Heart right ventricle (tissue), 16 donors: Measurements from ENCODE around the gene PTK7. TPM values are rescaled to one million over a fixed set of nuclear protein-coding genes. Genes with fewer than 3 reads are reported as not detected.

Experiments used
- ATAC-seq, 8 donors: fragments of 200-7000 bp; cut with Tn5 transposase; one replicate each; pipeline ENCODE4 v1.9.1; 2020; ENCODE audit warnings: mild to moderate bottlenecking in 8 of 8, moderate library complexity in 8 of 8, moderate number of reproducible peaks in 1 of 8
- DNase-seq, 2 donors: peaks; one replicate each; pipeline ENCODE4 v3.0.0-alpha.2; 2020
- H3K27ac ChIP-seq, 10 donors: fragments of 200-600 bp; sonication (generic) in 2 of 10; one replicate each; pipeline versions ENCODE4 v1.5.0 to v1.8.0; 2020 to 2022; ENCODE audit warnings: mild to moderate bottlenecking in 3 of 10
- H3K27me3 ChIP-seq, 7 donors: fragments of 200-600 bp; one replicate each; pipeline ENCODE4 v1.8.0; 2021 to 2022; ENCODE audit warnings: mild to moderate bottlenecking in 2 of 7
- H3K36me3 ChIP-seq, 9 donors: fragments of 200-600 bp; sonication (generic) in 1 of 9; one replicate each; pipeline versions ENCODE4 v1.5.0 to v1.8.0; 2020 to 2022; ENCODE audit warnings: mild to moderate bottlenecking in 2 of 9
- H3K4me1 ChIP-seq, 9 donors: fragments of 200-600 bp; sonication (generic) in 1 of 9; one replicate each; pipeline versions ENCODE4 v1.5.0 to v1.8.0; 2020 to 2022; ENCODE audit warnings: mild to moderate bottlenecking in 4 of 9
- H3K4me3 ChIP-seq, 10 donors: fragments of 200-600 bp; sonication (generic) in 2 of 10; one replicate each; pipeline versions ENCODE4 v1.5.0 to v1.8.0; 2020 to 2022; ENCODE audit warnings: mild to moderate bottlenecking in 7 of 10, moderate library complexity in 2 of 10
- H3K9me3 ChIP-seq, 11 donors: fragments of 200-600 bp in 10 of 11; sonication (generic) in 2 of 11; one replicate each; pipeline versions ENCODE4 v1.5.0 to v1.8.0; 2013 to 2022; ENCODE audit warnings: mild to moderate bottlenecking in 2 of 11, control low read depth in 1 of 11, moderate library complexity in 1 of 11
- WGBS, 2 donors: extraction: QIAGEN DNeasy Blood & Tissue Kit; methylation state at CpG; one replicate each; pipeline ENCODE4 v1.1.7; 2013; ENCODE audit warnings: inconsistent platforms in 1 of 2; 5-methylcytosine and 5-hydroxymethylcytosine counted together
- intact Hi-C, 10 donors: fragments of 100-400 bp; cut with DNase I; formaldehyde crosslinking; loops; one replicate each; pipeline versions ENCODE4 v1.11.1 to v1.14.2; 2022
- polyA plus RNA-seq, 2 donors: library from polyadenylated mRNA; stranded (reverse); fragments of 200-250 nt; gene quantifications; one replicate each; pipeline ENCODE4 v1.2.3, GENCODE V29; 2013
- total RNA-seq, 10 donors: library from RNA; stranded (reverse); fragmentation: NEBNext Ultra II Directional in 3 of 10; extraction: Animal tissue kit (Norgen Biotek cat#: 25700) in 3 of 10; gene quantifications; one replicate each; pipeline versions ENCODE4 v1.2.1 to v1.2.4, GENCODE V29; 2021 to 2023
- TF ChIP-seq, protein P1 (sequence below), 9 donors: fragments of 200-600 bp; sonication (generic) in 2 of 9; IDR thresholded peaks; one replicate each; pipeline versions ENCODE4 v1.5.0 to v1.8.0; 2021 to 2022; ENCODE audit warnings: antibody characterized with exemption in 9 of 9, mild to moderate bottlenecking in 5 of 9, moderate library complexity in 1 of 9
- donor health status: Arrhythmogenic right ventricular cardiomyopathy.
- donor health status: ischemic (EF 13 %, LVEDD 7.1; RV severe dilation, severe dysfunction).
- donor health status: healthy with polysubstance abuse.
- donor health status: DM: no; HTN: yes; CAD: no.
- donor health status: DM: no; HTN: no; CAD: no.
- donor health status: ischemic (EF 25% LVEDD 6.9; RV normal size, moderate dysfunction).
- donor health status: ischemic (EF 25% LVEDD 5.7; RV mildly dilated, moderate dysfunction).
- donor health status: healthy.
- donor health status: DM: yes; HTN: yes; CAD: no.
- donor health status: Ischemic cardiomyopathy.
- donor health status: ischemic (EF 35%, LVEDD 5.7; RV mildly dilated, moderate dysfunction).
- donor health status: nonischemic (EF 11% LVEDD 7.7; RV severe dilation, severe dysfunction).
- donor health status: DM: yes; HTN: yes; CAD: no.
- donor health status: PGD.
- donor health status: ischemic (EF 29% LVEDD 5.4; RV normal size, mild dysfunction).
- donor health status: nonischemic (EF 23%, LVEDD 6.1; RV moderate dilation, normal function).

The PTK7 gene
- total and polyA plus RNA-seq, 12 donors: 0.80 to 6.3 (median 2.2) TPM

DNA sequence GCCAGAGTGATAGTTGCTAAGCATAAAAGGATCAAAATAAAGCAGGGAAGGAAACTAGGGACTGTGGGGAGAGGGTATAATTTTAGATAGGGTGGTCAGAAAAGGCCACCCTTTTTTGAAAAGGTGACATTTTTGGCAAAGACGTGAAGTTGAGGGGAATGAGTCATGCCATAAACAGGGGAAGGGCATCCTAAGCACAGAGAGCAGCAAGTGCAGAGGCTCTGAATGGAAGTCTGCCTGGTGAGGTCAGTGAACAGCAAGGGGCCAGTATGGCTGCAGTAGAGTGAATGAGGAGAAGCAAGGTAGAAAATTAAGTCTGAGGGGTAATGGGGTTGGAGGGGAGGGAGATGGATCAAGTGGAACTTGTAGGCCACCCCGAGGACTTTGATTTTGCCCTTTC, 14.3 kb upstream of the PTK7 start:
- Histone ChIP-seq H3K36me3 (peaks cover 0 to 69% (median 14%) of the 10 kb centered on the region in 9 donors), H3K4me3 (no peak overlapping the region), H3K4me1 (peaks cover 8 to 33% (median 25%) of the 10 kb centered on the region in 9 donors), H3K27ac (no peak overlapping the region), H3K9me3 (no peaks in the 10 kb centered on the region), H3K27me3 (no peaks in the 10 kb centered on the region)
- no peak for DNase-seq
- TF ChIP-seq, protein P1, sequence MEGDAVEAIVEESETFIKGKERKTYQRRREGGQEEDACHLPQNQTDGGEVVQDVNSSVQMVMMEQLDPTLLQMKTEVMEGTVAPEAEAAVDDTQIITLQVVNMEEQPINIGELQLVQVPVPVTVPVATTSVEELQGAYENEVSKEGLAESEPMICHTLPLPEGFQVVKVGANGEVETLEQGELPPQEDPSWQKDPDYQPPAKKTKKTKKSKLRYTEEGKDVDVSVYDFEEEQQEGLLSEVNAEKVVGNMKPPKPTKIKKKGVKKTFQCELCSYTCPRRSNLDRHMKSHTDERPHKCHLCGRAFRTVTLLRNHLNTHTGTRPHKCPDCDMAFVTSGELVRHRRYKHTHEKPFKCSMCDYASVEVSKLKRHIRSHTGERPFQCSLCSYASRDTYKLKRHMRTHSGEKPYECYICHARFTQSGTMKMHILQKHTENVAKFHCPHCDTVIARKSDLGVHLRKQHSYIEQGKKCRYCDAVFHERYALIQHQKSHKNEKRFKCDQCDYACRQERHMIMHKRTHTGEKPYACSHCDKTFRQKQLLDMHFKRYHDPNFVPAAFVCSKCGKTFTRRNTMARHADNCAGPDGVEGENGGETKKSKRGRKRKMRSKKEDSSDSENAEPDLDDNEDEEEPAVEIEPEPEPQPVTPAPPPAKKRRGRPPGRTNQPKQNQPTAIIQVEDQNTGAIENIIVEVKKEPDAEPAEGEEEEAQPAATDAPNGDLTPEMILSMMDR (IDR thresholded peaks at IDR 0.05): no peak
- ATAC-seq: no peak
- 76 to 81% methylated on average over 2 of the region's 2 CpGs for WGBS, 2 donors
- intact Hi-C loops: no loop called here

DNA sequence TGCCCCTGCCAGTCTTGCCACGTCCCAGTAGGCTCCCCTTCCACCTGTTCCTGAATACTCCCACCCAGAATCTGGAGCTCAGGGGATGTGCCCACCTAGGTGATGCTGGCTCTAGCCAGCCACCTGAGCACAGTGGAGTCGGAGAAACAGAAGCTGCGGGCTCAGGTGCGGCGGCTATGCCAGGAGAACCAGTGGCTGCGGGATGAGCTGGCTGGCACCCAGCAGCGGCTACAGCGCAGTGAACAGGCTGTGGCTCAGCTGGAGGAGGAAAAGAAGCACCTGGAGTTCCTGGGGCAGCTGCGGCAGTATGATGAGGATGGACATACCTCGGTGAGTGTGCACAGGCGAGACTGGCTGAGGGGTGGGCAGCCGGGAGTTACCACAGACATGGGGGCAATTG, 13.3 kb upstream of the PTK7 start:
- ATAC-seq: no peak
- Histone ChIP-seq H3K9me3 (no peaks in the 10 kb centered on the region), H3K4me1 (peaks cover 8 to 28% (median 22%) of the 10 kb centered on the region in 9 donors), H3K27me3 (no peaks in the 10 kb centered on the region), H3K27ac (no peak overlapping the region), H3K4me3 (no peak overlapping the region), H3K36me3 (peaks cover 0 to 67% (median 15%) of the 10 kb centered on the region in 9 donors)
- TF ChIP-seq, protein P1 (IDR thresholded peaks at IDR 0.05): no peak
- DNase-seq: no peak
- WGBS, 2 donors: 93 to 94% methylated on average over 12 of the region's 12 CpGs
- intact Hi-C loops: no loop called here

DNA sequence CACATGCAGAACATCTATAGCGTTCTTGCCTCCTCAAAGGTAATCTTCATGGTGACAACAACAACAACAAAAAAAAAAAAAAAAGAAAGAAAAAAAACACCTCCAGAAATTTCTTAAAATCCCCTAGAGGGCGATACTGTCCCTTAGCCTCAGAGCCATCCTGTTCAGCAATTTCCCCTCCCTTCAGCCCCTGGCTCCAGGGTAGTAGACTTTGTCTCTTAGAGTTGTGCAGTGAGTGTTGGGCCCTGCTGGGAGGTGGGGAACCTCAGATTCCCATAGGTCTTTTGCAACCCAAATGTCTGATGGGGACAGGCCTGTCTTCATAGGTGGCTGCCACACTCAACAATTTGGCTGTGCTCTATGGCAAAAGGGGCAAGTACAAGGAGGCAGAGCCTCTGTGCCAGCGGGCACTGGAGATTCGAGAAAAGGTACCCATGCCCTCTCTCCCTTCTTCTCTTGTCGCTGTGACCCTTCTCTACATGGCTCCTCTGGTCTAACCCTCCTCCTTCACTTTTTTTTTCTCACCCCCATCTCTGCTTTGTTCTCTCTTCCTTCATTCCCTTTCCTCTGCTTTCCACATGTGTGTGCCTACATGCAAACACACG, 6.0 kb upstream of the PTK7 start:
- ATAC-seq: peak in 1 of 8 donors; percentile 27
- peaks cover 0 to 93% (median 24%) of the 10 kb centered on the region in 9 donors for H3K36me3 ChIP-seq
- 66 to 69% methylated on average over 6 of the region's 6 CpGs for WGBS, 2 donors

DNA sequence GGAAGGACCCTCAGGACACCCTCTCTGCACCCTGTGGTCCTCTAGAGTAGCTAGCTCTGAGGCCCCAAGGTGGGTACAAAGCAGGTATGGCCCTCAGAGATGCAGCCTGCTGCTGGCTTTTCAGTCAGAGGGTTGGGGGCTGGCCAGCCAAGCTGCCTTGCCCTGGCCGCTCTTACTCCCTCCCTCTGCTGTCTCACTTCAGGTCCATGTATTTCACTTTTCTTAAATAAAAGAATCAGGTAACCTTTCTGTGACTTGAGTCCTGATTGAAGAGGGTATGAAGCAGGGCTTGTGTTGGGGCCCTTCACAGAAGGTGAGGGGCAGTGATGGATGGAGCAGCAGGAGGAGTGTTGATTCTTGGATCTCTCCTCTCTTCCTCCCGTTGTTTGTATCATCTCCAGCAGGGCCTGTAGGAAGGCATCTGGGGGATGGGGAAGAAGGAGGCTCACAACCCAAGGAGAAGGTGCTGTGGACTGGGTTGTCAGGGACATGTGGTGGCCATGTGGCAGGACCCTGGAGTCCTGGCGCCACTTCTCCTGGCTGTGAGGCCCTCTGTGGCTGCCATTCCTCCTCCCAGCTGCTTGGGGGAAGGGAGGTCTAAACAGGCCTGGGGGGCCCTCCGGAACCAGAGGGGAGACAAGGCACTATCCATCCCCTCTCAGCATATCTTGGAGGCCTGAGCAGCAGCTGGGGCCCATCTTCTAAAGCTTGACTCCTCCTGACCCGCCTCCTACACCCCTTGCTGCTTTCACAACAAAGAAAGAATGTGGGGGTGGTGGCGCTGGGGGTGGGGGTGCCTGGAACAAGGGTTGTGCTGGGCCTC, 1.1 kb upstream of the PTK7 start:
- intact Hi-C loops: loop anchor here in 4 of 10 donors (5.0 to 10.0 kb wide), 4 partner anchors 52 to 493 kb away; no protein-coding TSS in a partner anchor
- no peak overlapping the region for H3K4me3 ChIP-seq
- DNase-seq: no peak
- H3K9me3 ChIP-seq: no peaks in the 10 kb centered on the region
- 69 to 74% methylated on average over 6 of the region's 6 CpGs for WGBS, 2 donors
- H3K4me1 ChIP-seq: peaks cover 3 to 18% (median 10%) of the 10 kb centered on the region in 9 donors
- peak in 4 of 8 donors; percentile 23 to 62 (median 38) for ATAC-seq
- peaks cover 0 to 50% (median 18%) of the 10 kb centered on the region in 9 donors for H3K36me3 ChIP-seq
- H3K27ac ChIP-seq: no peak overlapping the region
- TF ChIP-seq, protein P1 (IDR thresholded peaks at IDR 0.05): no peak
- peaks cover 0 to 18% (median 15%) of the 10 kb centered on the region in 7 donors for H3K27me3 ChIP-seq

More for the DNA sequence above, 6.0 kb upstream of the PTK7 start:
- Histone ChIP-seq H3K4me3 (no peak overlapping the region), H3K27me3 (no peaks in the 10 kb centered on the region), H3K27ac (no peak overlapping the region), H3K9me3 (no peaks in the 10 kb centered on the region), H3K4me1 (no peaks in the 10 kb centered on the region)
- intact Hi-C loops: loop anchor here in 3 of 10 donors (5.0 to 10.0 kb wide), 3 partner anchors 57 to 72 kb away; no protein-coding TSS in a partner anchor
- no peak for DNase-seq
- TF ChIP-seq, protein P1 (IDR thresholded peaks at IDR 0.05): peak in 8 of 9 donors; percentile 13 to 56 (median 43)
